ENCODE data around the gene AMIGO2. TPM values are rescaled to one million over a fixed set of nuclear protein-coding genes. Genes with fewer than 3 reads are reported as not detected.
"Not testable (repeated sequence)": the region's sequence is repeated elsewhere in the genome, so short reads cannot be mapped to it uniquely, and the experiment has no call there.

Gene AMIGO2
- total RNA-seq, 1 donor from 2014 or later: 2.3 TPM

DNA sequence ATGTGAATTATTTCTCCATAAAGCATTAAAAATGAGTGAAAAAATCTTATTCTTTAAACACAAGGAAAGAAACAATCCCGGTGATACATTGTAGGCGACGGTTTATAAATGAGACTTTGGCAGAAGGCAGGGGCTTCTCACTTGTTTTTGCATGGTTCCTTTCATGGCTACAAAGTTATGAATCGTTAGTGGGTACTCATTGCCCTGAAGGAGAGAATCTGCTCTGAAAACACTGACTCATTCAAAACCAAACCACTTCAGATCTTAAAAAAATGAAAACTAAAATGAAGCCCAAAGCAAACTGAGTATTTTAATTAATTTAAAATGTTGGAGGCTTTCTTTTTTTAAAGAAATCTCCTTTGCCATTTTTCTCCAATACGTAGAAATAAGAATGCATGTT lies 41.4 kb upstream of the AMIGO2 start:
- DNase-seq: no peak
- intact Hi-C loops (cut with micrococcal nuclease): no loop called here
- H3K4me3 ChIP-seq: no peak overlapping the region
- no peaks in the 10 kb centered on the region for H3K4me1 ChIP-seq
- TF ChIP-seq, protein P1, sequence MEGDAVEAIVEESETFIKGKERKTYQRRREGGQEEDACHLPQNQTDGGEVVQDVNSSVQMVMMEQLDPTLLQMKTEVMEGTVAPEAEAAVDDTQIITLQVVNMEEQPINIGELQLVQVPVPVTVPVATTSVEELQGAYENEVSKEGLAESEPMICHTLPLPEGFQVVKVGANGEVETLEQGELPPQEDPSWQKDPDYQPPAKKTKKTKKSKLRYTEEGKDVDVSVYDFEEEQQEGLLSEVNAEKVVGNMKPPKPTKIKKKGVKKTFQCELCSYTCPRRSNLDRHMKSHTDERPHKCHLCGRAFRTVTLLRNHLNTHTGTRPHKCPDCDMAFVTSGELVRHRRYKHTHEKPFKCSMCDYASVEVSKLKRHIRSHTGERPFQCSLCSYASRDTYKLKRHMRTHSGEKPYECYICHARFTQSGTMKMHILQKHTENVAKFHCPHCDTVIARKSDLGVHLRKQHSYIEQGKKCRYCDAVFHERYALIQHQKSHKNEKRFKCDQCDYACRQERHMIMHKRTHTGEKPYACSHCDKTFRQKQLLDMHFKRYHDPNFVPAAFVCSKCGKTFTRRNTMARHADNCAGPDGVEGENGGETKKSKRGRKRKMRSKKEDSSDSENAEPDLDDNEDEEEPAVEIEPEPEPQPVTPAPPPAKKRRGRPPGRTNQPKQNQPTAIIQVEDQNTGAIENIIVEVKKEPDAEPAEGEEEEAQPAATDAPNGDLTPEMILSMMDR (IDR thresholded peaks at IDR 0.05; ENCODE audit: borderline replicate concordance): no peak
- H3K27me3 ChIP-seq (ENCODE audit: low read depth): no peaks in the 10 kb centered on the region
- H3K27ac ChIP-seq (replicated peaks): no peak overlapping the region
- no peaks in the 10 kb centered on the region for H3K36me3 ChIP-seq
- H3K9me3 ChIP-seq (replicated peaks): no peaks in the 10 kb centered on the region

DNA sequence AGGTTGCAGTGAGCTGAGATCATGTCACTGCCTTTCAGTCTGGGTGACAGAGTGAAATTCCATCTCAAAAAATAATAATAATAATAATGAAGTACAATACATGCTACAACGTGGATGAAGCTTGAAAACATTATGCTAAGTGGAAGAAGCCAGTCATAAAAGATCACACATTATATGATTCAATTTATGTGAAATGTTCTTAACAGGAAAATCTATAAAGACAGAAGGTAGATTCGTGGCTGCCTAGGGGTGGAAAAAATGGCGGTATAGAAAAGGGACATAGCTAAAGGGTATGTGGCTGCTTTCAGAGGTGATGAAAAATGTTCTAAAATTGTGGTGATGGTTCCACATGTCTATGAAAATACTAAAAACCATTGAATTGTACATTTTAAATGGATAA lies 41.0 kb upstream of the AMIGO2 start:
- no peak for DNase-seq
- H3K4me3 ChIP-seq: no peak overlapping the region
- no peaks in the 10 kb centered on the region for H3K27me3 ChIP-seq (ENCODE audit: low read depth)
- no peaks in the 10 kb centered on the region for H3K4me1 ChIP-seq
- TF ChIP-seq, protein P1 (IDR thresholded peaks at IDR 0.05; ENCODE audit: borderline replicate concordance): no peak
- no peaks in the 10 kb centered on the region for H3K36me3 ChIP-seq
- H3K27ac ChIP-seq (replicated peaks): no peak overlapping the region
- intact Hi-C loops (cut with micrococcal nuclease): no loop called here
- H3K9me3 ChIP-seq (replicated peaks): no peaks in the 10 kb centered on the region

DNA sequence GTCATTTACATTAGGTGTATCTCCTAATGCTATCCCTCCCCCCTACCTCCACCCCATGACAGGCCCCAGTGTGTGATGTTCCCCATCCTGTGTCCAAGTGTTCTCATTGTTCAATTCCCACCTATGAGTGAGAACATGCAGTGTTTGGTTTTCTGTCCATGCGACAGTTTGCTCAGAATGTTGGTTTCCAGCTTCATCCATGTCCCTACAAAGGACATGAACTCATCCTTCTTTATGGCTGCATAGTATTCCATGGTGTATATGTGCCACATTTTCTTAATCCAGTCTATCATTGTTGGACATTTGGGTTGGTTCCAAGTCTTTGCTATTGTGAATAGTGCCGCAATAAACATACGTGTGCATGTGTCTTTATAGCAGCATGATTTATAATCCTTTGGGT lies 37.5 kb upstream of the AMIGO2 start:
- DNase-seq; H3K36me3 ChIP-seq; H3K9me3 ChIP-seq (replicated peaks); H3K27me3 ChIP-seq (ENCODE audit: low read depth); H3K4me1 ChIP-seq; H3K27ac ChIP-seq (replicated peaks); H3K4me3 ChIP-seq; intact Hi-C loops (cut with micrococcal nuclease): not testable (repeated sequence)

DNA sequence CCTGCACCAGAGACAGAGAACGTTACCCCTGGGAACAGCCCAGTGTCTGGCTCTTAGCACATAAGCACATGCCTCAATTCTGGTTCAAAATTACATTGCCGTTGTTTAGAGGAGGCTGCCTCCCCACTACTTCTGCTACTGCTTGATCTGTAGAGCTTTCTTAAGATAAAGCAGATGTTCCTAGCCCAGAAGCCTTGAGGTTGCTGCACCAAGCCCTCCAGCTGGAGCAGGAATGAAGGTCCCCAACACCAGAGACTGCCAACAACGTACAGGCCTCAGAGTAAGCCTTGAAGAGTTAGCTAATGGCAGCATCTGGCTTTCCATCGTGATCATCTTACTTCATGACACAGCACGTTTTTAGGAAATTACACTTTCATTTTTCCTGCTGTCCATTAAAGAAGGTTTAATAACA lies 34.7 kb upstream of the AMIGO2 start:
- H3K36me3 ChIP-seq: no peaks in the 10 kb centered on the region
- no peak for DNase-seq
- TF ChIP-seq, protein P1 (IDR thresholded peaks at IDR 0.05; ENCODE audit: borderline replicate concordance): no peak
- H3K9me3 ChIP-seq (replicated peaks): no peaks in the 10 kb centered on the region
- intact Hi-C loops (cut with micrococcal nuclease): no loop called here
- H3K4me1 ChIP-seq: no peaks in the 10 kb centered on the region
- H3K27me3 ChIP-seq (ENCODE audit: low read depth): no peaks in the 10 kb centered on the region
- no peak overlapping the region for H3K27ac ChIP-seq (replicated peaks)
- no peak overlapping the region for H3K4me3 ChIP-seq

DNA sequence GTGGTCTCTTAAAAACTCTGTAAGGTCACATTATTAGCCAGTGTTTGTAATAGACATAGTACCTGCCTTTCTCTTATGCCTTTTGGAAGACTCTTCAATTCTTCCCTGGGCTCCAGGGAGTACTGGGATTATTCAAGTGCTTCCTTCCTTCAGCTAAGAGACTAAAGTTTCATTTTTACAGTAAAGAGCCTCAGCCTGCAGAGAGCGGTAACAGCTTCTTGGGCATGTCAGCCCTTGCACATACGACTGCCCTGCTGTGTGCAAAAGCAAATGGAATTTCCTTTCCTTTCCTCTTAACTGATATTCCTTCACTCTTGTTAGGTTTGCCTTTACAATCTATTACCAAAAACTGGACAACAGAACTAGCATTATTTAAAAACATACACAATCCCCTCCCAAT lies 32.9 kb upstream of the AMIGO2 start:
- intact Hi-C loops (cut with micrococcal nuclease): no loop called here

DNA sequence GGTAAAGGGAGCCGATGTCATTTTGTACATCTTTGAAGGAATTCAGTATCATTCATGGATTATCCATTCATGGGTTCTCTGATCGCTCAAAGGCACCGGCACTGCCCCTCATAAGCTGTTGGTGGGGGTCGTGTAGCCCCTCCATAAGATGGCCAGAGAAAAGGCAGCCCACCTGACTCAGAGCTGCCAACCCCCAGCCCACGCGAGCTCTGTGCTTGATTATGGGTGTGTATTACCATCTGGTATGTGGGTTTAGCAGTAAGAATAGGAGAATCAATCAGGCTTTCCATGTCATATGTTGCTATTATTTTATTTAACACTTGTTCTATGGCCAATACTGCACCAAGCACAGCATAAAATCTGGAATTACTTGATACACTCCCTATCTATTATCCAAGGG lies 32.1 kb upstream of the AMIGO2 start:
- H3K4me1 ChIP-seq: no peaks in the 10 kb centered on the region
- TF ChIP-seq, protein P1 (IDR thresholded peaks at IDR 0.05; ENCODE audit: borderline replicate concordance): no peak
- no peaks in the 10 kb centered on the region for H3K9me3 ChIP-seq (replicated peaks)
- no peak overlapping the region for H3K4me3 ChIP-seq
- no peak for DNase-seq
- H3K27me3 ChIP-seq (ENCODE audit: low read depth): no peaks in the 10 kb centered on the region
- no peaks in the 10 kb centered on the region for H3K36me3 ChIP-seq
- intact Hi-C loops (cut with micrococcal nuclease): no loop called here
- H3K27ac ChIP-seq (replicated peaks): no peak overlapping the region

More for the DNA sequence above, 32.9 kb upstream of the AMIGO2 start:
- TF ChIP-seq, protein P1 (IDR thresholded peaks at IDR 0.05; ENCODE audit: borderline replicate concordance): no peak
- Histone ChIP-seq H3K27ac (replicated peaks) (no peak overlapping the region), H3K36me3 (no peaks in the 10 kb centered on the region), H3K27me3 (ENCODE audit: low read depth) (no peaks in the 10 kb centered on the region), H3K9me3 (replicated peaks) (no peaks in the 10 kb centered on the region), H3K4me1 (no peaks in the 10 kb centered on the region), H3K4me3 (no peak overlapping the region)
- DNase-seq: no peak
